ENCODE results near the gene MPPED2.

DNA sequence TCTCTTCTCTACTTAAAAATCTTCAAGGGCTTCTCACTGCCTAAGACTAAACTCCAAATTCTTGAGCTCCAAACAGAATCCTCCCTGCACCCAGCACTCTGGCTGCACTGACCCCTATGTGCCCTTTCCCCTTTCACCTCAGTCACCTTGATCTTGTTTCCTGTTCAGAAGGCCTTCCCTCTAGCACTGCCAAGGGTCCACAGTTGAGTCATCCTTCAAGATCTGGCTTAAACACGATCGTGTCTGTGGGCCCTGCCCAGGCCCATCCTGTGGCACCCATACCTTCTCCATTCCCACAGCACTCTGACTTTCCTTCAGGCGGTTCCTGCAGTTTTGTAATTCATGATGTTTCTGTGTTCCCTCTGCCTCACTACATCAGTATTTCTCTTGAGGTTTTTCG lies 134.0 kb downstream of the MPPED2 start:
- TF ChIP-seq POLR2AphosphoS5 (IDR thresholded peaks at IDR 0.05; ENCODE audit: low read depth, low read length) (no peak), POLR2A (IDR thresholded peaks at IDR 0.05; ENCODE audit: low read depth, low read length) (no peak), TAF1 (IDR thresholded peaks at IDR 0.05; ENCODE audit: borderline replicate concordance, low read depth, low read length) (no peak)

All from GM12892 (cell line).